Activated naive CD4-positive, alpha-beta T cell treated with anti-CD3 and anti-CD28 coated beads, Interleukin-2, amount 50 U/mL, for 72 hours (primary cell): ENCODE measurements around the gene ARL15. TPM values are rescaled to one million over a fixed set of nuclear protein-coding genes. Genes with fewer than 3 reads are reported as not detected.
A peak's percentile ranks its signal among the peaks of the same experiment; 100 is the strongest.

ENCODE experiments used
- ATAC-seq, 2 donors: fragments of 150-1000 bp; cut with Tn5 transposase; 2 replicates each; pipeline ENCODE4 v1.10.0; 2021; ENCODE audit warnings: mild to moderate bottlenecking in 2 of 2, moderate library complexity in 2 of 2
- DNase-seq, 2 donors: peaks; one replicate each; pipeline ENCODE4 v3.0.0; 2021 to 2022; ENCODE audit warnings: low spot score in 2 of 2
- H3K27ac Mint-ChIP-seq, 2 donors: one replicate each; pipeline ENCODE4 v1.8.0; 2022; ENCODE audit warnings: mild to moderate bottlenecking in 2 of 2, mixed read lengths in 2 of 2
- H3K36me3 Mint-ChIP-seq, 2 donors: one replicate each; pipeline ENCODE4 v1.8.0; 2022; ENCODE audit warnings: mixed read lengths in 2 of 2
- H3K9me3 Mint-ChIP-seq, 2 donors: one replicate each; pipeline ENCODE4 v1.8.0; 2022; ENCODE audit warnings: mixed read lengths in 2 of 2
- total RNA-seq, 2 donors: library from RNA; stranded (reverse); gene quantifications; one replicate each; pipeline ENCODE4 v1.2.3, GENCODE V29; 2022

ARL15 gene
- total RNA-seq, 2 donors from 2014 or later, result 7.1 to 10.2 TPM

GRCh38 chr5:53906736-53907135 is 403.6 kb downstream of the ARL15 start:
- no peaks in the 10 kb centered on the region for H3K9me3 Mint-ChIP-seq
- H3K27ac Mint-ChIP-seq, result no peak overlapping the region
- ATAC-seq, result no peak

GRCh38 chr5:53902296-53902907 is 408.0 kb downstream of the ARL15 start:
- H3K9me3 Mint-ChIP-seq, result peaks cover 0 to 4% of the 10 kb centered on the region in 2 donors
- H3K27ac Mint-ChIP-seq, result no peak overlapping the region

More at GRCh38 chr5:53906736-53907135, 403.6 kb downstream of the ARL15 start:
- H3K36me3 Mint-ChIP-seq, result no peaks in the 10 kb centered on the region
- no peak for DNase-seq

GRCh38 chr5:53900677-53901076 is 409.7 kb downstream of the ARL15 start:
- no peak overlapping the region for H3K27ac Mint-ChIP-seq

More at GRCh38 chr5:53902296-53902907, 408.0 kb downstream of the ARL15 start:
- no peak for DNase-seq
- no peaks in the 10 kb centered on the region for H3K36me3 Mint-ChIP-seq
- no peak for ATAC-seq

GRCh38 chr5:53895091-53895683 is 415.2 kb downstream of the ARL15 start:
- ATAC-seq (no peak), DNase-seq (no peak)
- Mint-ChIP-seq H3K9me3 (peaks cover 0 to 4% of the 10 kb centered on the region in 2 donors), H3K36me3 (no peaks in the 10 kb centered on the region), H3K27ac (no peak overlapping the region)

More at GRCh38 chr5:53900677-53901076, 409.7 kb downstream of the ARL15 start:
- H3K36me3 Mint-ChIP-seq, result no peaks in the 10 kb centered on the region
- H3K9me3 Mint-ChIP-seq, result peaks cover 0 to 4% of the 10 kb centered on the region in 2 donors
- DNase-seq, result no peak
- ATAC-seq, result no peak

- DNase-seq, result no peak
- Mint-ChIP-seq H3K36me3 (no peaks in the 10 kb centered on the region), H3K27ac (no peak overlapping the region), H3K9me3 (no peaks in the 10 kb centered on the region)
- no peak for ATAC-seq
Observed at GRCh38 chr5:53893626-53894025, 416.7 kb downstream of the ARL15 start.

GRCh38 chr5:53892224-53892623 is 418.1 kb downstream of the ARL15 start:
- ATAC-seq (no peak), DNase-seq (no peak)
- no peaks in the 10 kb centered on the region for H3K9me3 Mint-ChIP-seq
- no peak overlapping the region for H3K27ac Mint-ChIP-seq
- H3K36me3 Mint-ChIP-seq, result no peaks in the 10 kb centered on the region

GRCh38 chr5:53891159-53891558 is 419.2 kb downstream of the ARL15 start:
- Mint-ChIP-seq H3K9me3 (no peaks in the 10 kb centered on the region), H3K27ac (no peak overlapping the region), H3K36me3 (no peaks in the 10 kb centered on the region)
- DNase-seq, result no peak
- no peak for ATAC-seq

GRCh38 chr5:53890490-53890889 is 419.9 kb downstream of the ARL15 start:
- no peaks in the 10 kb centered on the region for H3K9me3 Mint-ChIP-seq
- H3K36me3 Mint-ChIP-seq, result no peaks in the 10 kb centered on the region
- no peak overlapping the region for H3K27ac Mint-ChIP-seq
- DNase-seq (no peak), ATAC-seq (no peak)

GRCh38 chr5:53884844-53885243 is 425.5 kb downstream of the ARL15 start:
- H3K36me3 Mint-ChIP-seq, result no peaks in the 10 kb centered on the region
- ATAC-seq (peak in 1 of 2 donors; percentile 79), DNase-seq (no peak)
- no peak overlapping the region for H3K27ac Mint-ChIP-seq
- H3K9me3 Mint-ChIP-seq, result peaks cover 0 to 3% of the 10 kb centered on the region in 2 donors

- ATAC-seq, result peak in 1 of 2 donors; percentile 44
- Mint-ChIP-seq H3K27ac (no peak overlapping the region), H3K9me3 (peaks cover 0 to 3% of the 10 kb centered on the region in 2 donors), H3K36me3 (no peaks in the 10 kb centered on the region)
- no peak for DNase-seq
Observed at GRCh38 chr5:53884417-53884816, 426.0 kb downstream of the ARL15 start.

GRCh38 chr5:53882676-53883031 is 427.7 kb downstream of the ARL15 start:
- ATAC-seq (peak in 1 of 2 donors; percentile 71), DNase-seq (no peak)
- Mint-ChIP-seq H3K36me3 (no peaks in the 10 kb centered on the region), H3K9me3 (peaks cover 3 to 8% of the 10 kb centered on the region in 2 donors), H3K27ac (no peak overlapping the region)

- ATAC-seq, result peak in 1 of 2 donors; percentile 58
- Mint-ChIP-seq H3K9me3 (peaks cover 3 to 8% of the 10 kb centered on the region in 2 donors), H3K36me3 (no peaks in the 10 kb centered on the region), H3K27ac (peak overlapping the region in 1 of 2 donors; percentile 33)
- no peak for DNase-seq
Observed at GRCh38 chr5:53882006-53882675, 428.2 kb downstream of the ARL15 start.

- H3K27ac Mint-ChIP-seq, result no peak overlapping the region
- no peak for DNase-seq
- no peaks in the 10 kb centered on the region for H3K36me3 Mint-ChIP-seq
- no peak for ATAC-seq
- H3K9me3 Mint-ChIP-seq, result peaks cover 11 to 14% of the 10 kb centered on the region in 2 donors
Observed at GRCh38 chr5:53879708-53880323, 430.6 kb downstream of the ARL15 start.

- Mint-ChIP-seq H3K27ac (no peak overlapping the region), H3K36me3 (no peaks in the 10 kb centered on the region), H3K9me3 (peaks cover 14 to 18% of the 10 kb centered on the region in 2 donors)
- DNase-seq (no peak), ATAC-seq (no peak)
Observed at GRCh38 chr5:53878015-53878414, 432.4 kb downstream of the ARL15 start.

GRCh38 chr5:53877243-53877642 is 433.1 kb downstream of the ARL15 start:
- Mint-ChIP-seq H3K36me3 (no peaks in the 10 kb centered on the region), H3K27ac (no peak overlapping the region), H3K9me3 (peaks cover 14 to 18% of the 10 kb centered on the region in 2 donors)
- ATAC-seq, result no peak
- DNase-seq, result no peak

- no peak for DNase-seq
- H3K27ac Mint-ChIP-seq, result peak overlapping the region in 1 of 2 donors; percentile 25
- no peaks in the 10 kb centered on the region for H3K36me3 Mint-ChIP-seq
- no peak for ATAC-seq
- peaks cover 11 to 21% of the 10 kb centered on the region in 2 donors for H3K9me3 Mint-ChIP-seq
Observed at GRCh38 chr5:53874409-53874808, 436.0 kb downstream of the ARL15 start.

GRCh38 chr5:53873235-53873634 is 437.1 kb downstream of the ARL15 start:
- DNase-seq (no peak), ATAC-seq (no peak)
- Mint-ChIP-seq H3K27ac (no peak overlapping the region), H3K36me3 (no peaks in the 10 kb centered on the region), H3K9me3 (peaks cover 11 to 18% of the 10 kb centered on the region in 2 donors)
